Activated CD8-positive, alpha-beta memory T cell treated with anti-CD3 and anti-CD28 coated beads, Interleukin-2, amount 50 U/mL, for 4 hours (primary cell): ENCODE results near the gene HCFC1R1.

Experiments
- DNase-seq: peaks from one replicate; pipeline ENCODE4 v3.0.0-alpha.2; 2020

Gene HCFC1R1

GRCh38 chr16:3017344-3017743 lies 6.4 kb downstream of the HCFC1R1 start:
- DNase-seq, result no peak

- DNase-seq, result no peak
Measured at GRCh38 chr16:3015865-3016521, 7.7 kb downstream of the HCFC1R1 start.

- DNase-seq, result no peak
Measured at GRCh38 chr16:3014971-3015370, 8.8 kb downstream of the HCFC1R1 start.

GRCh38 chr16:3013998-3014690 lies 9.6 kb downstream of the HCFC1R1 start:
- no peak for DNase-seq

GRCh38 chr16:3013491-3013951 lies 10.2 kb downstream of the HCFC1R1 start:
- DNase-seq, result no peak

GRCh38 chr16:3012828-3013420 lies 10.8 kb downstream of the HCFC1R1 start, which contains the start of gene CLDN9:
CLDN9 (plus strand) TSS chr16:3012923; CDS start chr16:3013363, 440 bp downstream.
- no peak for DNase-seq

- no peak for DNase-seq
Measured at GRCh38 chr16:3012246-3012645, 11.5 kb downstream of the HCFC1R1 start.

GRCh38 chr16:3010510-3010909 lies 13.2 kb downstream of the HCFC1R1 start:
- no peak for DNase-seq

- DNase-seq, result no peak
Measured at GRCh38 chr16:3009568-3010390, 14.0 kb downstream of the HCFC1R1 start.

- DNase-seq, result no peak
Measured at GRCh38 chr16:3008690-3009037, 15.1 kb downstream of the HCFC1R1 start.

- DNase-seq, result peak; percentile 42
Measured at GRCh38 chr16:3007957-3008689, 15.6 kb downstream of the HCFC1R1 start.

- no peak for DNase-seq
Measured at GRCh38 chr16:3007059-3007956, 16.4 kb downstream of the HCFC1R1 start.

- no peak for DNase-seq
Measured at GRCh38 chr16:3004781-3005284, 18.9 kb downstream of the HCFC1R1 start.

- DNase-seq, result no peak
Measured at GRCh38 chr16:3004319-3004718, 19.4 kb downstream of the HCFC1R1 start.

GRCh38 chr16:3003582-3004270 lies 20.0 kb downstream of the HCFC1R1 start:
- peak; percentile 94 for DNase-seq

- no peak for DNase-seq
Measured at GRCh38 chr16:3001316-3001715, 22.4 kb downstream of the HCFC1R1 start.

- no peak for DNase-seq
Measured at GRCh38 chr16:3000540-3000939, 23.2 kb downstream of the HCFC1R1 start.

- no peak for DNase-seq
Measured at GRCh38 chr16:2999929-3000328, 23.8 kb downstream of the HCFC1R1 start.

GRCh38 chr16:2996298-2996697 lies 27.4 kb downstream of the HCFC1R1 start:
- DNase-seq, result no peak

- no peak for DNase-seq
Measured at GRCh38 chr16:2992383-2993081, 31.2 kb downstream of the HCFC1R1 start.
